Measurements from ENCODE around the gene DCTN4.

DCTN4 gene

DNA sequence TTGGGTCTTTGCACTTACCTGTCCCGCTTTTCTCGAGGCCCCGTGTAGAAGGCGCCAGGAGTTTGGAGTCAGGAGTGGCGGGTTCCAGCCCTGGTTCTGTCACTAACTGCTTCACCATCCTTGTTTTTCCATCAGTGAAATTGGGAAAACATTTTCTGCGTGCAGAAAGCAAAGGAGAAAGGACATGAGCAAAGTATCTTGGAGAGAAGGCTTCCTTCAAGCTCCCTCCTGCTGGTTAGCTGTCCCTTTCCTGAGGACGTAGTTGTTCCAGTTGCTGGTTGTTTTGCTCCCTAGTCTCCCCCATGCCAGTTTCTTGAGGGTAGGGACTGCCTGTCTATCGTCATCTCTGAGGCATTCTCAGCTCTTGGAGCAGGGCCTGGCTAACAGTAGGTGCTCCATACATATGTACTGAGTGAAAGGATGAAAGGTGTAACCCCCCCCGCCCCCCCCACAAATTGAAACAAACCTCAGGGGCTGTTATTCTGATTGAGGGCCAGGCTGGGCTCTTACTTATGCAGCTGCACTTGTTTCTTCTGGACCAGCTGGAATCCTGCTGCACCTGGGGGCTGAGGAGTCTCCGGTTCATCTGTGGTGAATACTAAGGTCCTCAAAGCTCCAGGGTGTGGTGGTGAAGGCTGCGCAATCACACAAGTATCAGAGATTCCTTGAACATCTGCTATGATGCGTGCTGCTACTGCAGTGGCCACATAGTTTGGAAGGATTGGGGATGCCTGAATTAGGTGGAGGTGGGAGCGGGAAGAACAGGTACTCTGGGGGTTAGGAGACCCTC lies 20.8 kb upstream of the DCTN4 start:
- H3K4me1 ChIP-seq (ENCODE audit: insufficient read depth, poor library complexity, severe bottlenecking) = peaks cover 57% of the 10 kb centered on the region
- ATAC-seq (ENCODE audit: low read depth) (0 out of 3 replicates have a peak, but pooled peaks have one; percentile 4), DNase-seq (ENCODE audit: low spot score) (no peak)
- no peaks in the 10 kb centered on the region for H3K9me3 ChIP-seq (ENCODE audit: severe bottlenecking)
- no peaks in the 10 kb centered on the region for H3K27me3 ChIP-seq (ENCODE audit: insufficient read depth, poor library complexity, severe bottlenecking)
- peaks cover 4% of the 10 kb centered on the region; the same call in 1 of the 2 replicates for H3K36me3 ChIP-seq (ENCODE audit: low read depth)
- H3K27ac ChIP-seq (ENCODE audit: poor library complexity, severe bottlenecking) = peak overlapping the region; percentile 66
- TF ChIP-seq, protein P1, sequence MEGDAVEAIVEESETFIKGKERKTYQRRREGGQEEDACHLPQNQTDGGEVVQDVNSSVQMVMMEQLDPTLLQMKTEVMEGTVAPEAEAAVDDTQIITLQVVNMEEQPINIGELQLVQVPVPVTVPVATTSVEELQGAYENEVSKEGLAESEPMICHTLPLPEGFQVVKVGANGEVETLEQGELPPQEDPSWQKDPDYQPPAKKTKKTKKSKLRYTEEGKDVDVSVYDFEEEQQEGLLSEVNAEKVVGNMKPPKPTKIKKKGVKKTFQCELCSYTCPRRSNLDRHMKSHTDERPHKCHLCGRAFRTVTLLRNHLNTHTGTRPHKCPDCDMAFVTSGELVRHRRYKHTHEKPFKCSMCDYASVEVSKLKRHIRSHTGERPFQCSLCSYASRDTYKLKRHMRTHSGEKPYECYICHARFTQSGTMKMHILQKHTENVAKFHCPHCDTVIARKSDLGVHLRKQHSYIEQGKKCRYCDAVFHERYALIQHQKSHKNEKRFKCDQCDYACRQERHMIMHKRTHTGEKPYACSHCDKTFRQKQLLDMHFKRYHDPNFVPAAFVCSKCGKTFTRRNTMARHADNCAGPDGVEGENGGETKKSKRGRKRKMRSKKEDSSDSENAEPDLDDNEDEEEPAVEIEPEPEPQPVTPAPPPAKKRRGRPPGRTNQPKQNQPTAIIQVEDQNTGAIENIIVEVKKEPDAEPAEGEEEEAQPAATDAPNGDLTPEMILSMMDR (IDR thresholded peaks at IDR 0.05; ENCODE audit: poor library complexity, severe bottlenecking) = peak; percentile 48
- peak overlapping the region; percentile 49 for H3K4me3 ChIP-seq (ENCODE audit: severe bottlenecking)

DNA sequence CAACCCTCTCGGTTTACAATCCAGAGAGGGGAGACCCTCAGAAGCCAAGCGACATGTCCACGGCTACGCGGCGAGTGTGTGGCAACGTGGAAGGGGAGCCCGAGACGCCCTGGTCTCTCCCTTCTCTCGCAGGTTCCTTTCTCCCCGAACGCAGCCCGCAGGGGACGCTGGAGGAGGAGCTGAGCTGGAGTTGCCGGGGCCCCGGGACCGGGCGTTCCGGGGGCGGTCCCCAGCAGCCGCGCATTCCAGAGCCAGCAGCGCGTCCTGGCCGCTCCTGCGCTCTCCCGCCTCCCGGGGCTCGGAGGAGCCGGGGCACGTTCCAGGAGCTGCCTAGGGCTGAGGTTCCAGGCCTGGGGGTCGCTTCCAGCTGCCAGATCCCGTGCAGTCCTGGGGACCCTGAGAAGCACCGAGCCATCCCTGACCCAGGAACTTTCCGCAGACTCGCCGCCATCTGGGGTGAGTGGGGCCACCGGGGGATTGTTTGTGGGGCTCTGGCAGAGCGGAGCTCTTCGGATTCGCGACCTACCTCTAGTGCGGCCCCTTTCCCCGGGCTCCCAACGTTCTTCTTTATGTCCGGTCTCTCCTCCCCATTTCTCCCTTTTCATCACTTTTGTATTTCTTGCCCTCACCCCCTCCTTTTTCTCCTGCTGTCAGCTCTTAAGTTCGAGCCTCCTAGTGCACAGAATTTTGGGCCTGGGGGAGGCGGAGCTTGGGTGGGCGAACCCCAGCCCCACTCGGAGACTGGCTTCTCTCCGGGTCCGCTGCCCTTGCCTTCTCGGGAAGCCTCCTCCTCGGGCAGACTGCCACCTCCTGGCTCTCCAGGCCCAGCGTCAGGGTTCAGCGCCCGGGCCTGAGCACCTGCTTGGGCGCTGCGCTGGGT lies 19.9 kb upstream of the DCTN4 start, which contains the start of gene SMIM3:
TSS of gene SMIM3 (plus strand) at position 241 of the 880 bp plus-strand sequence. CDS start 16,684 bp downstream, outside the sequence.
- ATAC-seq (ENCODE audit: low read depth) = peak; percentile 73

DNA sequence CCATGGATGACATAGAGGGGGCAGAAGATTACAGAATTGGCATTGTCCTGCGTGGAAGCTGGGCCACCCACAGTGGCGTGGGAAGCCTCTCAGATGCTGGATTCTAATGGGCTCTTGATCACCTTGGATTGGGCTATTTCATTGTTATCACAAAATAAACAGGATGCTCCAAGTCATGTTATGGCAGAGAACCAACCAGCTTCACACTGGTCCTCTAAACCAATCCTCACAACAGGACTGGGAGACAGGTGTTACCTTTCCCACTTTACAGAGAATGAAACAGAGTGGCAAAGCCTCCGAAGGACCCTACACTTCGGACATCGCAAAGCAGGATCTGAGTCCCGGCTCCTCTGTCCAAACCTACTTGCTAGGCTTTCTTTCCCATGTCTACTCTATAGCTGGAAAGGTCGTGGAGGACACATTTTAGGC lies 19.3 kb upstream of the DCTN4 start:
- H3K4me3 ChIP-seq (ENCODE audit: severe bottlenecking) = peak overlapping the region; percentile 49
- TF ChIP-seq, protein P1 (IDR thresholded peaks at IDR 0.05; ENCODE audit: poor library complexity, severe bottlenecking) = no peak
- peaks cover 4% of the 10 kb centered on the region; the same call in 1 of the 2 replicates for H3K36me3 ChIP-seq (ENCODE audit: low read depth)
- peaks cover 53% of the 10 kb centered on the region for H3K4me1 ChIP-seq (ENCODE audit: insufficient read depth, poor library complexity, severe bottlenecking)
- no peaks in the 10 kb centered on the region for H3K27me3 ChIP-seq (ENCODE audit: insufficient read depth, poor library complexity, severe bottlenecking)
- H3K27ac ChIP-seq (ENCODE audit: poor library complexity, severe bottlenecking) = peak overlapping the region; percentile 66
- no peaks in the 10 kb centered on the region for H3K9me3 ChIP-seq (ENCODE audit: severe bottlenecking)
- peak; percentile 5 for ATAC-seq (ENCODE audit: low read depth)
- no peak for DNase-seq (ENCODE audit: low spot score)

More for the DNA sequence above, 19.9 kb upstream of the DCTN4 start, which contains the start of gene SMIM3:
- Histone ChIP-seq H3K4me1 (ENCODE audit: insufficient read depth, poor library complexity, severe bottlenecking) (peaks cover 57% of the 10 kb centered on the region), H3K36me3 (ENCODE audit: low read depth) (peaks cover 4% of the 10 kb centered on the region; the same call in 1 of the 2 replicates), H3K27ac (ENCODE audit: poor library complexity, severe bottlenecking) (peak within 1 kb of the TSS; percentile 66), H3K9me3 (ENCODE audit: severe bottlenecking) (no peaks in the 10 kb centered on the region), H3K4me3 (ENCODE audit: severe bottlenecking) (peak within 1 kb of the TSS; percentile 49), H3K27me3 (ENCODE audit: insufficient read depth, poor library complexity, severe bottlenecking) (no peaks in the 10 kb centered on the region)
- TF ChIP-seq, protein P1 (IDR thresholded peaks at IDR 0.05; ENCODE audit: poor library complexity, severe bottlenecking) = peak; percentile 82
- DNase-seq (ENCODE audit: low spot score) = peak; percentile 83

DNA sequence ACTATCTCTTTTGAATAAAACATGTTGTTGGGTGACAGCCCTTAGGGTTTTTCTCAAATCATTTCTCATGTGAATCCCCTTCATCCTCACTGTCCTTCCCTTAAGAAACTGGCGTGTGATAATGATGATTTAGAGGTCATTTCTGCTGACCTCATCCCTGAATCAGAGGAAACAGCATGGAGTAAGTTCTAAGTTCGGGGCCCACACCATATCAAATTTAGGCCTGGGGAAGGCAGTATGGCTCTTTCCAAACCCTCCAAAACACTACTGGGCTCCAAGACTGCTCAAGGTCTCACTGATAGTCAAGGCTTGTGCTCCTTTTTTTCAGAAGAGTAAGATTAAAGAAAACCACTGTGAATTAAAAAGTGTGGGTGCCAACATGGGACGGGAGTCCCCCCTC lies 18.9 kb upstream of the DCTN4 start:
- DNase-seq (ENCODE audit: low spot score) = no peak

More for the DNA sequence above, 18.9 kb upstream of the DCTN4 start:
- TF ChIP-seq, protein P1 (IDR thresholded peaks at IDR 0.05; ENCODE audit: poor library complexity, severe bottlenecking) = no peak
- Histone ChIP-seq H3K4me3 (ENCODE audit: severe bottlenecking) (no peak overlapping the region), H3K4me1 (ENCODE audit: insufficient read depth, poor library complexity, severe bottlenecking) (peaks cover 49% of the 10 kb centered on the region), H3K36me3 (ENCODE audit: low read depth) (peaks cover 4% of the 10 kb centered on the region; the same call in 1 of the 2 replicates), H3K27ac (ENCODE audit: poor library complexity, severe bottlenecking) (peak overlapping the region; percentile 66), H3K9me3 (ENCODE audit: severe bottlenecking) (no peaks in the 10 kb centered on the region), H3K27me3 (ENCODE audit: insufficient read depth, poor library complexity, severe bottlenecking) (no peaks in the 10 kb centered on the region)
- no peak for ATAC-seq (ENCODE audit: low read depth)
